Activated CD4-positive, alpha-beta memory T cell treated with anti-CD3 and anti-CD28 coated beads for 36 hours (primary cell): Measurements from ENCODE around the gene TRIM13. TPM values are rescaled to one million over a fixed set of nuclear protein-coding genes. Genes with fewer than 3 reads are reported as not detected.
"Not testable (repeated sequence)": the region's sequence is repeated elsewhere in the genome, so short reads cannot be mapped to it uniquely, and the experiment has no call there.

Experiments used
- CTCF ChIA-PET: fragments of 350-600 bp; sonication (Branson Sonifier 250); formaldehyde crosslinking; loops from one replicate; lab custom pipeline; 2021; ENCODE audit warnings: antibody characterized with exemption, inconsistent platforms; lab: Charles Lee
- POLR2A ChIA-PET: fragments of 350-600 bp; sonication (Branson Sonifier 250); formaldehyde crosslinking; loops from one replicate; lab custom pipeline; 2021; ENCODE audit warnings: antibody characterized with exemption; lab: Charles Lee
- DNase-seq: peaks from one replicate; pipeline ENCODE4 v3.0.0-alpha.2; 2020
- H3K27ac Mint-ChIP-seq: one replicate; pipeline ENCODE4 v1.8.0; 2021; ENCODE audit warnings: mixed read lengths
- H3K27me3 Mint-ChIP-seq: one replicate; pipeline ENCODE4 v1.8.0; 2021; ENCODE audit warnings: mixed read lengths
- H3K36me3 Mint-ChIP-seq: one replicate; pipeline ENCODE4 v1.8.0; 2021; ENCODE audit warnings: mixed read lengths
- H3K4me1 Mint-ChIP-seq: one replicate; pipeline ENCODE4 v1.8.0; 2021; ENCODE audit warnings: low read depth, mixed read lengths
- H3K4me3 Mint-ChIP-seq: one replicate; pipeline ENCODE4 v1.8.0; 2021; ENCODE audit warnings: mild to moderate bottlenecking, mixed read lengths
- H3K9me3 Mint-ChIP-seq: one replicate; pipeline ENCODE4 v1.8.0; 2021; ENCODE audit warnings: mixed read lengths
- intact Hi-C: fragments of 100-400 bp; cut with micrococcal nuclease; formaldehyde crosslinking; loops from one replicate; pipeline ENCODE4 v1.15.1; 2023
- total RNA-seq, 2 experiments: library from RNA; stranded (reverse); gene quantifications; one replicate each; pipeline ENCODE4 v1.2.3, GENCODE V29; 2021

TRIM13 gene
- total RNA-seq, 2 experiments from 2014 or later, result 9.8 to 11.6 TPM

DNA sequence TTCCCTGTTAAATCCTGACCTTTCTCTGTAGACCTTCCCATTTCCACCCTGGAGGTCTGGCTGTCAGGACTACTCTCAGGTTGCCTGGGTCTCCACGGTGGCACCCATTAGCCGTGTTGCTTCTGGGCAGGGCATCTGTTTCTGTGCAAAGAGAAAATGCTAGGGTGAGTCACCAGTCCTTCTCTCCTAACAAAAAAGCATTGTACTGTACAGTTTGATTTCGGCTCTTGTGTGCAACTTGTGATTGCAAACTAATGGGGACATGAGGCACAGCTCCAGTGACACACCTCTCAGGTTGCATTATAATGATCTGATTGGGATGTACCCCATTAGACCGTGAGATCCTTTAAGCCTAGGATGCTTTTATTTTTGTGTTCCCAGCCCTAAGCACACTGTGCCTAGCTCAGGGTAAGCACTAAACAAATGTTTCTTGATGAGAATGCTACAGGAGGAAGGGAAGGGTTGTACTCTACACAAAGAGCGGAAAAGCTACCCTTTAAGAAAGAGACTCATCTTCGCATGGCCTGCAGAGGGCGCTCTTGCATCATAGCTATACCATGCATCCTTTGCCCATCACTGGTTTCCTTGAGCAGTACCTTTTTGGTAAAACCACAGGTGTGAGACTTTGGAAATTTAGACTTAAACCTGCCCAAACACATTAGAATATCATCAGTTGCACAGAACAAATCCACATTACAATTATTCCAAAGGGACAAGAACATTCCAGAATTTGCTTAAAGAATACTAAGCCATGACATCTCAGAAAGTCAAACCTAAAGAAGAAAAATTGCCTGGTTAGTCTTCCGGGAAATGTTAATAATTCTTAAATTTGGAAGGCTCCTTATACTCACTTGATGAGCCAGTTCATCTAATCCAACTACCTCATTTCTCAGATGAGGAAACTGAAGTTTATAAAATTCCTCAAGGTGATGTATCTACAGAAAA is 20.3 kb upstream of the TRIM13 start:
- Mint-ChIP-seq H3K9me3 (no peaks in the 10 kb centered on the region), H3K36me3 (no peaks in the 10 kb centered on the region), H3K4me1 (peaks cover 2% of the 10 kb centered on the region), H3K27me3 (no peaks in the 10 kb centered on the region), H3K27ac (no peak overlapping the region), H3K4me3 (no peak overlapping the region)
- CTCF ChIA-PET, result interaction anchor here (0.6 to 4.6 kb wide), 43 partner anchors 9 to 1270 kb away, joined by 3 to 43 read pairs (median 4); partner anchors contain the start of genes RNASEH2B, SPRYD7 and TRIM13
- POLR2A ChIA-PET, result no interaction called here
- intact Hi-C loops, result loop anchor here (1.0 kb wide), 4 partner anchors 556 to 1094 kb away; no protein-coding TSS in a partner anchor
- DNase-seq, result peak; percentile 81

DNA sequence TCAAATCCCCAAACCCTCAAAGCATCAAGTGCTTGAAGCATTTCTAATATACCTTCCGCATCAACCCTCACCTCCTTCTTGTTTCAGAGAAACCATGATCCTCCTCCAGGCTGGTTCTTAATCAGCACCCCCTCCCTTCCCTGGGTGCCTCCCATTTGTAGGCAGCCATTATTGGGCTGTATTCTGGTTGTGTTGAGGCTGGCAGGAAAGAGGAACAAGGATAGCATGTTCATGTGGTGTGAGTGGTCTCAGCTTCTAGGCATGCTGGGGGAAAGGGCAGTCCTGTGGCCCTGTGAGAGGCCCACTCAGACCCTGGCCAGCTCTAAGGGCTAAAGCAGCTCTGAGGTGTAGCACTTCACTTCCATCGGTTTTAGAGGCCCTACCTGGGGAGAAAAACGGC is 18.9 kb upstream of the TRIM13 start:
- DNase-seq, result no peak
- peaks cover 2% of the 10 kb centered on the region for H3K4me1 Mint-ChIP-seq
- no peak overlapping the region for H3K4me3 Mint-ChIP-seq
- ChIA-PET CTCF (interaction anchor here (0.6 to 4.6 kb wide), 10 partner anchors 19 to 1092 kb away, joined by 3 to 43 read pairs (median 7); partner anchors contain the start of gene TRIM13), POLR2A (no interaction called here)
- no peaks in the 10 kb centered on the region for H3K36me3 Mint-ChIP-seq
- intact Hi-C loops, result no loop called here
- H3K9me3 Mint-ChIP-seq, result no peaks in the 10 kb centered on the region
- H3K27ac Mint-ChIP-seq, result no peak overlapping the region
- no peaks in the 10 kb centered on the region for H3K27me3 Mint-ChIP-seq

DNA sequence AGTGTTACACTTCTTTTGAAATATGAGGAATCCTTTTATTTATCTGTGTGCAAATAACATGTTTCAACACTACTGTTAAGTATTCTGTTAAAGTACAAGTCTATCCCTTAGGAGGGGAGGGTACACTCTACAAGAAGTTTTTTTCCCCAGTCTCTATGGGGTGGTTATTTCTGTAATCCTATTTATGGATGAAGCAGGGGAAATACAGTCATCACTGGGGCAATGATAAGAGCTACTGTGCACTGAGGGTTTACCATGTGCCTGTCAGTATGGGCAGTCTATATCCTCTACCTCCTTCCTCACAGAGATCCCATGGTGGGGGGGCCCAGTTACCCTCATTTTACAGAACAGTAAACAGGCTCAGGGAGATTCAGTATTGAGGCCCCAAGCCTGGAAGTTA is 16.6 kb upstream of the TRIM13 start:
- Mint-ChIP-seq H3K36me3 (no peaks in the 10 kb centered on the region), H3K4me3 (no peak overlapping the region), H3K4me1 (peaks cover 2% of the 10 kb centered on the region), H3K27me3 (no peaks in the 10 kb centered on the region), H3K9me3 (no peaks in the 10 kb centered on the region), H3K27ac (no peak overlapping the region)
- POLR2A ChIA-PET, result no interaction called here
- CTCF ChIA-PET, result interaction anchor here (1.2 kb wide), 1 partner anchor 821 kb away, joined by 5 read pairs; no protein-coding TSS in a partner anchor
- intact Hi-C loops, result no loop called here
- DNase-seq, result no peak

DNA sequence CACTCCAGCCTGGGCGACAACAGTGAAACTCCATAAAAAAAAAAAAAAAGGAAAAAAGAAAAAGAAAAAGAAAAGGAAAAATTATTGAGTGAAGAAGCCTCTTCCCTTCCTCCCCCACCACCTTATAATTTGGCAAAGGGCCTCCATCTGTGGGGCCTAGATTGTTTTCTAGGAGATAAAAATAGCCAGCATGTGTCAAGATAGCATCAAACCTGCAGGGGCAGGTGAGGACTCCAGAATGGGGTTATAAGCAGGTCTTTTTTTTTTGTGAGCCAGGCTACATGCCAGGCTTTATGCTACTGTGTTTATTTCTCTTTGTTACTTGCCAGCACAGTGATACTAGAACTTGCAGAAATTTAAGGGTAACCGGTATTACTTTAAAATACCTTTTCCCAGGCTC is 11.7 kb upstream of the TRIM13 start:
- H3K27me3 Mint-ChIP-seq, result no peaks in the 10 kb centered on the region
- CTCF ChIA-PET, result interaction anchor here (1.5 kb wide), 1 partner anchor 9 kb away, joined by 4 read pairs; no protein-coding TSS in a partner anchor
- H3K4me1 Mint-ChIP-seq, result no peaks in the 10 kb centered on the region
- intact Hi-C loops, result no loop called here
- POLR2A ChIA-PET, result no interaction called here
- no peak overlapping the region for H3K4me3 Mint-ChIP-seq
- H3K9me3 Mint-ChIP-seq, result no peaks in the 10 kb centered on the region
- no peak for DNase-seq
- H3K36me3 Mint-ChIP-seq, result no peaks in the 10 kb centered on the region
- no peak overlapping the region for H3K27ac Mint-ChIP-seq

DNA sequence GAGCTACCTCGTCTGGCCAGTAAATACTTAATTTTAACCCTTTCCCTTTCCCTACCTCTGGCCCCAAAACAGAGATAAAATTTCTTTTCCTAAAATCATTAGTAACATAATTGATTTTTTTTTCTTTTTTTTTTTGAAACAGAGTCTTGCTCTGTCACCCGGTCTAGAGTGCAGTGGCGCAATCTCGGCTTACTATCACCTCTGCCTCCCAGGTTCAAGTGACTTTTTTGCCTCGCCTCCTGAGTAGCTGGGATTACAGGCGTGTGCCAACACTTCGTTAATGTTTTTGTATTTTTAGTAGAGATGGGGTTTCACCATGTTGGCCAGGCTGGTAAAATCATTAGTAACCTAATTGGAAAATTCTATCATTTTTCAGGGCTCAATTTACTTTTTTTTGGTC is 10.4 kb upstream of the TRIM13 start:
- Mint-ChIP-seq H3K27me3 (no peaks in the 10 kb centered on the region), H3K4me1 (no peaks in the 10 kb centered on the region), H3K4me3 (no peak overlapping the region), H3K9me3 (no peaks in the 10 kb centered on the region), H3K36me3 (no peaks in the 10 kb centered on the region), H3K27ac (no peak overlapping the region)
- intact Hi-C loops, result no loop called here
- no peak for DNase-seq
- CTCF ChIA-PET, result interaction anchor here (1.3 to 1.5 kb wide), 2 partner anchors 10 kb away, joined by 4 read pairs; no protein-coding TSS in a partner anchor
- POLR2A ChIA-PET, result no interaction called here

DNA sequence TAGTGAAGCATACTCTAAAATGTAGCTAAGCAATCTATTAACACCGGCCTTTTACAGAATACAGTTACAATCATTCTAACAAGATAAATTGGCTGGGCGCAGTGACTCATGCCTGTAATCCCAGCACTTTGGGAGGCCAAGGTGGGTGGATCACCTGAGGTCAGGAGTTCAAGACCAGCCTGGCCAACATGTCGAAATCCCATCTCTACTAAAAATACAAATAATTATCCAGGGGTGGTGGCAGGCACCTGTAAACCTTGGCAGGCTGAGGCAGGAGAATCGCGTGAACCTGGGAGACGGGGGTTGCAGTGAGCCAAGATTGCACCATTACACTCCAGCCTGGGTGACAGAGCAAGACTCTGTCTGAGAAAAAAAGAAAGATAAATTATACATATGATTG is 6.2 kb upstream of the TRIM13 start:
- CTCF ChIA-PET, result interaction anchor here (1.4 kb wide), 1 partner anchor 94 kb away, joined by 3 read pairs; no protein-coding TSS in a partner anchor
- POLR2A ChIA-PET, result interaction anchor here (0.8 kb wide), 1 partner anchor 931 kb away, joined by 3 read pairs; no protein-coding TSS in a partner anchor
- DNase-seq, H3K4me1 Mint-ChIP-seq, intact Hi-C loops, H3K27me3 Mint-ChIP-seq, H3K27ac Mint-ChIP-seq, H3K36me3 Mint-ChIP-seq, H3K4me3 Mint-ChIP-seq, H3K9me3 Mint-ChIP-seq: not testable (repeated sequence)

DNA sequence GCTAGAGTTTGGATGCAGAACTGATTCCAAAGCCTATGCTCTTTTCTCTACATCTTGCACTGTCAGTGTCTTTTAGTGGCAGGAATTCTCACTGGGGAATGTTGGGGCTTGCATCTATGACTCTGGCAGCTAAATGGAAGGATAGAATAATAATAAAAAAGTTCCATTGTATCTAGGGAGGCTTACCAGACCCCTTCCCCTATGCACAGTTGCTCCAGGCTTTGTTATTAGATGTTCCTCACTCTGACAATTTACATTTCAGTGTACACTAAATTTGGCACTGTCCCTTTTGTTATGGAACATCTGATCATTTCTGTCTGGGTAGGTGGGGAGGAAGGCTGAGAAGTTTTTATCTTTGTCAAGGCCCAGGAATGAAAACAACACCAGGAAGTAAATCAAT is 3.7 kb upstream of the TRIM13 start:
- POLR2A ChIA-PET, result interaction anchor here (0.6 kb wide), 1 partner anchor 334 kb away, joined by 3 read pairs; no protein-coding TSS in a partner anchor
- no peak for DNase-seq

DNA sequence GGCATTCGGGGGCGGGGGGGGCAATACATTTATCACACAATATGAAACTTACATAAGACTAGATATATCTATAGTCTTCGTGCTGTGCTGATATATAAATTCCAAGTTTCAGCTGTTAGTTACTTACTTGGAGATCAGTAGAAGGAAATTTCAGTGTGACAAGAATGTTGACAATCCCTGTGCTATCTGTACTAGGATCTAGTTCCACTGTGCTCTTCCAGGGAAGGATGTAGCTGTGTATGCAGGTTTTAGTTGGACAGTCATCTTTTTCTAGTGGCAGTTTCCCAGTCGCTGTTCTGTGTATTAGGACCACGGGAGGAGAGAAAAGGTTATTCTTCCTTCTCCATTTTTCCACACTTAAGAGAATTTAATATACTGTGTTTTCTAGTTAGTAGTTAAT is 3.2 kb upstream of the TRIM13 start:
- ChIA-PET POLR2A (no interaction called here), CTCF (no interaction called here)
- intact Hi-C loops, result no loop called here

More for the DNA sequence above, 3.7 kb upstream of the TRIM13 start:
- Mint-ChIP-seq H3K36me3 (peaks cover 6% of the 10 kb centered on the region), H3K9me3 (no peaks in the 10 kb centered on the region), H3K27ac (no peak overlapping the region), H3K4me3 (no peak overlapping the region), H3K4me1 (peaks cover 11% of the 10 kb centered on the region), H3K27me3 (no peaks in the 10 kb centered on the region)
- intact Hi-C loops, result no loop called here
- CTCF ChIA-PET, result no interaction called here

DNA sequence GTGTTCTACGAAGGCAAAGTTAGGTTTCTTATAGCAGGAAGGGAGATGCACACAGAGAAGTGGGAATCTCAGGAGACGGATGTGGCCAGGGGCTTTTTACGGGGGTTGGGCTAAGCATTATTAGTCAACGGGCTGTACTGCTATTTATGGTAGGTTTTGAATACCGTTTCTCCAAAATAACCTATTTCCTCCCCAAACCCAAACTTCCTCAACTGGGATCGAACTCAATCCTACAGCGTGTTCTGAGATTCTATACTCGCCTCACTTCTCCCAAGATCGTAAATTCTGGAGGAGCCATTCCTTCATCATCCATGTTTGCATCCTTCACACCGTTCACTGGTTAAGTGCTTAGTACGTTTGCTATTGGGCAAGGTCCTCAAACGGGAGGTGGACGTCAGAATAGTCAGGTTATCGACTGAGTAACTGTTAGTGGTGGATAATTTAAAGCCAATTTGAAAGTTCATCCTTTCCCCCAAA is 1.2 kb upstream of the TRIM13 start:
- H3K27me3 Mint-ChIP-seq, result no peaks in the 10 kb centered on the region
- intact Hi-C loops, result loop anchor here (5.0 kb wide), 3 partner anchors 242 to 1077 kb away; no protein-coding TSS in a partner anchor
- CTCF ChIA-PET, result interaction anchor here (2.2 to 3.9 kb wide), 3 partner anchors 54 to 130 kb away, joined by 9 to 51 read pairs (median 20); no protein-coding TSS in a partner anchor
- POLR2A ChIA-PET, result interaction anchor here (0.6 to 2.2 kb wide), 4 partner anchors 59 to 130 kb away, joined by 3 to 17 read pairs (median 6); partner anchors contain the start of gene SPRYD7
- DNase-seq, result no peak
- peak overlapping the region; percentile 68 for H3K4me3 Mint-ChIP-seq
- H3K9me3 Mint-ChIP-seq, result no peaks in the 10 kb centered on the region
- H3K36me3 Mint-ChIP-seq, result peaks cover 20% of the 10 kb centered on the region
- peak overlapping the region; percentile 49 for H3K27ac Mint-ChIP-seq
- H3K4me1 Mint-ChIP-seq, result peaks cover 35% of the 10 kb centered on the region

More for the DNA sequence above, 3.2 kb upstream of the TRIM13 start:
- H3K27ac Mint-ChIP-seq, result no peak overlapping the region
- H3K9me3 Mint-ChIP-seq, result no peaks in the 10 kb centered on the region
- peaks cover 12% of the 10 kb centered on the region for H3K36me3 Mint-ChIP-seq
- DNase-seq, result no peak
- H3K4me3 Mint-ChIP-seq, result no peak overlapping the region
- no peaks in the 10 kb centered on the region for H3K27me3 Mint-ChIP-seq
- H3K4me1 Mint-ChIP-seq, result peaks cover 16% of the 10 kb centered on the region

DNA sequence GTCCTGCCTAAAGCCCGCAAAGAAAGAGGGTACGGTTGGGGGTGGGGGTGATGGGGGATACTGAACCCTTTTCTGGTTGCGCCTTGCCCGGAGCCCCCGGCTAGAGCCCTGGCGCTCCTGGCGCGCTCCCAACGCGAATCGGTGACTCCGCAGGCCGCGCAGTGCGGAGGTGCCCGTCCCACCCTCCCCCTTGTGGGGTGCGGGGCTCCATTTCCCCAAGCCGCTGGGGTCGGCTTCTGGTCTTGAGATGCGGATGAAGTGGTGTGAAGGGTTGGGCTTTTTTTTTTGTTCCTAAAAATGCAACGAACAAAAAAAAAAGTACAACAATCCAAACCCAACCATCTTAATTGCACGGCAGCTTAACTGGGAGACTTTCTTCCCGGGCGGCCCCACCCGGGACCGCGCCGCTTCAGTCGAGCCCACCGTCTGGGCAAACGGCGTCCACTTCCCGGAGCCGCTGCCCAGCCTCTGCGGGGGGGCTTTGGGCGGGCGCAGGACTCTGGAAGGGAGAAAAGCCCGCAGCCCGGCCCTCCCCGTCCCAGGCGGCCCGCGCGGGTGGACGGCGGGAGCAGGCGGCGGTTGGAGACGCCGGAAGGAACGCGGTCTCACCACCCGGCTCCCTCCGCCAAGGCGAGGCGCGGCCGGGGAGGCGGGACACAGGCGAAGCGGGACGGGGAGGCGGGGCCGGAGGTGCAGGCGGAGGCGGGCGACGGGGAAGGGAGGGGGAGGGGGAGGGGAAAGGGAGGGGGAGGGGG is 504 bp upstream of the TRIM13 start:
- H3K9me3 Mint-ChIP-seq, result no peaks in the 10 kb centered on the region
- ChIA-PET POLR2A (interaction anchor here (0.6 to 2.7 kb wide), 8 partner anchors 60 to 311 kb away, joined by 3 to 38 read pairs (median 6); partner anchors contain the start of gene SPRYD7), CTCF (interaction anchor here (0.7 to 3.9 kb wide), 21 partner anchors 10 to 916 kb away, joined by 3 to 51 read pairs (median 9); partner anchors contain the start of genes KCNRG, KPNA3 and SPRYD7)
- intact Hi-C loops, result loop anchor here (5.0 kb wide), 3 partner anchors 241 to 1076 kb away; no protein-coding TSS in a partner anchor
- H3K36me3 Mint-ChIP-seq, result peaks cover 20% of the 10 kb centered on the region
- peak overlapping the region; percentile 49 for H3K27ac Mint-ChIP-seq
- H3K27me3 Mint-ChIP-seq, result no peaks in the 10 kb centered on the region
- H3K4me1 Mint-ChIP-seq, result peaks cover 41% of the 10 kb centered on the region
- peak overlapping the region; percentile 68 for H3K4me3 Mint-ChIP-seq
- peak; percentile 91 for DNase-seq

DNA sequence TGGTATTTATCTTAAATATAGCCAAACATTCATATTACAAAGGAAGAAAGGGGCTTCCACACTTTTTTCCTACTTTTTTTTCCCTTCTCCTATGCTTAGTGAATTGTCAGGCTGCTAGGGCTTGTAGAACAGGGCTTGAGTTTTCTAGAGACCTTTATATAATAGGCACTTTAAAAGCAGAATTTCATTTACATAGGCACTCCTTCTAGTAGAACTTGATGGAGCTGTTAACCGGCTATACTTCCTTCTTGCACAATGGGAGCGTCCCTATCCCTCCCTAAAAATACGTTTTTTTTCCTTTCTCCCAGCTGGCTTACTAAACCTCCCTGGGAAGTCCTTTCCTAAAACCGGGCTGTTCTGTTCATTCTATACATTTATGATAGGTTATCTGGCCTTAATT is 1.1 kb downstream of the TRIM13 start:
- ChIA-PET POLR2A (interaction anchor here (0.6 to 2.7 kb wide), 13 partner anchors 9 to 895 kb away, joined by 3 to 38 read pairs (median 5); partner anchors contain the start of gene SPRYD7), CTCF (interaction anchor here (0.6 to 3.9 kb wide), 37 partner anchors 9 to 967 kb away, joined by 3 to 51 read pairs (median 4); partner anchors contain the start of genes KCNRG and SPRYD7)
- Mint-ChIP-seq H3K4me3 (peak overlapping the region; percentile 81), H3K9me3 (no peaks in the 10 kb centered on the region), H3K4me1 (peaks cover 49% of the 10 kb centered on the region), H3K27ac (peak overlapping the region; percentile 86), H3K36me3 (peaks cover 22% of the 10 kb centered on the region), H3K27me3 (no peaks in the 10 kb centered on the region)
- no peak for DNase-seq
- intact Hi-C loops, result loop anchor here (1.0 to 5.0 kb wide), 8 partner anchors 62 to 1074 kb away; partner anchors contain the start of gene SPRYD7
